SK-N-SH treated with all-trans-retinoic acid at 6 μM for 48 hours (cell line): ENCODE measurements around the gene CTNND1.
A peak's percentile ranks its signal among the peaks of the same experiment; 100 is the strongest.

Experiments used
- ATAC-seq: fragments of 200-7000 bp; cut with Tn5 transposase; 3 replicates; pipeline ENCODE4 v1.9.1; 2020; ENCODE audit warnings: mild to moderate bottlenecking, moderate library complexity
- CSDC2 ChIP-seq: fragments of 250-450 bp; sonication (Bioruptor Pico); IDR thresholded peaks from 2 replicates; pipeline ENCODE4 v1.5.0; 2020; ENCODE audit warnings: mild to moderate bottlenecking, moderate library complexity
- ESRRG ChIP-seq: fragments of 250-450 bp; sonication (Bioruptor Pico); IDR thresholded peaks from 2 replicates; pipeline ENCODE4 v1.6.1; 2021; ENCODE audit warnings: mild to moderate bottlenecking
- GLIS3 ChIP-seq: fragments of 250-450 bp; sonication (Bioruptor Pico); IDR thresholded peaks from 2 replicates; pipeline ENCODE4 v1.5.0; 2020; ENCODE audit warnings: mild to moderate bottlenecking, moderate library complexity
- ISL1 ChIP-seq: fragments of 250-450 bp; sonication (Bioruptor Pico); IDR thresholded peaks from 2 replicates; pipeline ENCODE4 v2.1.2; 2022; ENCODE audit warnings: mild to moderate bottlenecking, moderate library complexity
- PPARA ChIP-seq: fragments of 250-450 bp; sonication (Bioruptor Pico); IDR thresholded peaks from 2 replicates; pipeline ENCODE4 v1.5.0; 2020; ENCODE audit warnings: mild to moderate bottlenecking, borderline replicate concordance
- RARB ChIP-seq: fragments of 250-450 bp; sonication (Bioruptor Pico); IDR thresholded peaks from 2 replicates; pipeline ENCODE4 v1.8.0; 2021; ENCODE audit warnings: mild to moderate bottlenecking, moderate library complexity
- SNAI2 ChIP-seq: fragments of 250-450 bp; sonication (Bioruptor Pico); IDR thresholded peaks from 2 replicates; pipeline ENCODE4 v1.5.0; 2020; ENCODE audit warnings: mild to moderate bottlenecking, moderate library complexity
- TCF4 ChIP-seq: fragments of 250-450 bp; sonication (Bioruptor Pico); IDR thresholded peaks from 2 replicates; pipeline ENCODE4 v1.8.0; 2021; ENCODE audit warnings: mild to moderate bottlenecking, moderate library complexity, borderline replicate concordance
- TOX ChIP-seq: fragments of 250-450 bp; sonication (Bioruptor Pico); IDR thresholded peaks from 2 replicates; pipeline ENCODE4 v1.8.0; 2021; ENCODE audit warnings: mild to moderate bottlenecking, moderate library complexity, borderline replicate concordance
- ZC3H10 ChIP-seq: fragments of 250-450 bp; sonication (Bioruptor Pico); IDR thresholded peaks from 2 replicates; pipeline ENCODE4 v1.5.1; 2021; ENCODE audit warnings: mild to moderate bottlenecking, moderate library complexity
- ZFP30 ChIP-seq: fragments of 450-650 bp; formaldehyde crosslinking; IDR thresholded peaks from 2 replicates; pipeline ENCODE4 v1.5.0; 2022; ENCODE audit warnings: mild to moderate bottlenecking, moderate library complexity
- ZNF565 ChIP-seq: fragments of 450-650 bp; formaldehyde crosslinking; conservative IDR thresholded peaks from 2 replicates; pipeline ENCODE4 v1.5.0; 2020; ENCODE audit warnings: low read depth, mild to moderate bottlenecking, moderate library complexity
- ZNF70 ChIP-seq: fragments of 450-650 bp; formaldehyde crosslinking; IDR thresholded peaks from 2 replicates; pipeline ENCODE4 v1.5.0; 2020; ENCODE audit warnings: mild to moderate bottlenecking, moderate library complexity
- ZNF8 ChIP-seq: fragments of 450-650 bp; formaldehyde crosslinking; IDR thresholded peaks from 2 replicates; pipeline ENCODE4 v1.5.0; 2020; ENCODE audit warnings: mild to moderate bottlenecking, moderate library complexity
- TF ChIP-seq, protein P1 (sequence below): fragments of 250-450 bp; sonication (Bioruptor Pico); IDR thresholded peaks from 2 replicates; pipeline ENCODE4 v1.5.1; 2021; ENCODE audit warnings: mild to moderate bottlenecking, moderate library complexity
- TF ChIP-seq, protein P2 (sequence below): fragments of 250-450 bp; sonication (Bioruptor Pico); IDR thresholded peaks from 2 replicates; pipeline ENCODE4 v1.8.0; 2021; ENCODE audit warnings: low read depth, mild to moderate bottlenecking, moderate library complexity, borderline replicate concordance
- TF ChIP-seq, protein P3 (sequence below): fragments of 250-450 bp; sonication (Bioruptor Pico); IDR thresholded peaks from 2 replicates; pipeline ENCODE4 v1.5.0; 2020; ENCODE audit warnings: mild to moderate bottlenecking, moderate library complexity
- TF ChIP-seq, protein P4 (sequence below): fragments of 250-450 bp; sonication (Bioruptor Pico); IDR thresholded peaks from 2 replicates; pipeline ENCODE4 v1.8.0; 2020; ENCODE audit warnings: mild to moderate bottlenecking, moderate library complexity, borderline replicate concordance
- TF ChIP-seq, protein P5 (sequence below): fragments of 250-450 bp; sonication (Bioruptor Pico); IDR thresholded peaks from 2 replicates; pipeline ENCODE4 v1.5.1; 2020; ENCODE audit warnings: low read depth, mild to moderate bottlenecking, moderate library complexity

Gene CTNND1

DNA sequence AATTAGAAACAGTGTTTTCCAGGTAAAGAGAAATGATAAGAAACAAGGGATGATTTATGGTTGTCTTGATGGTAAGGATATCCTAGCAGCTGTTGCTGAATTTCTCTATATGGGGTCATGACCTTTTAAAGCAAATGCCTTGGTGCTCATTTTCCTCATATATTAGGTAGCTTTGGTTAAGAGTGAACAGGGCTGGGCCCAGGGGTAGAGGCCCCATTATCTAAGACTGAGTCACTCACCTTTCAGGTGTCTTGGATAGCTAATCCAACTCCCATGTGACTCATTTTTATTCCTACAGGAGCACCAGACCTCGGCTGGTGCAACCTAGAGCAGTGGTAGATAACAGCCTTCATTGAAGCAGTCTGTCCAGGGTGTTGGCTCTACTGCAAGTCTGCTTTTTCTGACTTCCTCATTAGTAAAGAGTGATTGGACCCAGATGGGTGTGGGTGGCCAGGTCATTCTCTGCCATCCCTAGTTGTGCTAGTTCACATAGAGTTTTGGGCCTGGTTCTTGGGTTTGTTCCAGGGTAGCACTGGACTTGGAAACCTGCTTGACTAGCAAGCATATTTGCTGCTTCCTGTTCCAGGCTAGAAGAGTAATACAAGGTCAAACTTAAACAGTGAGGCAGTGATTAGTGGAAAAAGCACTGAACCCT, 37.4 kb downstream of the CTNND1 start:
- peak; percentile 71 for ATAC-seq

DNA sequence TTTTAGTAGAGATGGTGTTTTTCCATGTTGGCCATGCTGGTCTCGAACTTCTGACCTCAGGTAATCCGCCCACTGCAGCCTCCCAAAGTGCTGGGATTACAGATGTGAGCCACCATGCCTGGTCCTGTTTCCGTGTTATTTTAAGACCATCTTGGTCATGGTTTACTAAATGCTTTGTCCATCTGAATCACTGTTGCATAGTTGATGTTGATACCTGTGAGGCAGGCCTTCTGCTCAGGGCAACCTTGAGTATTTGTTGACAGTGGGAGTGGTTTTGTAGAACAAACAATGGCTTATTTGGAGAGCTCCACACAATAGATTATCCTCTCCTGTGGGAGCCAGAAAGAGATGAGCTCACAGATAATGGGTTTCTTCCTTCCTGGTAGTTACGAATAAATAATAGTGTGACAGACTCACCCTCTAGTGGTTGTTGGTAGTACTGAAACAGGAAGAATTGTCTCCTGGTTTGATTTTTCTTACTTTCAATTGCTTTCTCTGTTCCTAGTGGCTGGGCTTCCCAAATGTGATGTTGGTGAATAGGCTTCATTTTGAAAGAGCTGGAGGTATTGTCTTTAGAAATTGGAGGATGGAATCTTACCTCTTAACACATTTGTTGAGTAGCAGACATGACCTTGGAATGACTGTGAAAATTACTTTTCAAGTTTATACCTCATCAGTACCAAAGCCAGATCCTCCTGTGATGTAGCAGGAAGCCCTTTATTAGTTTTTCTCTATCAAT, 39.0 kb downstream of the CTNND1 start:
- TF ChIP-seq, protein P1, sequence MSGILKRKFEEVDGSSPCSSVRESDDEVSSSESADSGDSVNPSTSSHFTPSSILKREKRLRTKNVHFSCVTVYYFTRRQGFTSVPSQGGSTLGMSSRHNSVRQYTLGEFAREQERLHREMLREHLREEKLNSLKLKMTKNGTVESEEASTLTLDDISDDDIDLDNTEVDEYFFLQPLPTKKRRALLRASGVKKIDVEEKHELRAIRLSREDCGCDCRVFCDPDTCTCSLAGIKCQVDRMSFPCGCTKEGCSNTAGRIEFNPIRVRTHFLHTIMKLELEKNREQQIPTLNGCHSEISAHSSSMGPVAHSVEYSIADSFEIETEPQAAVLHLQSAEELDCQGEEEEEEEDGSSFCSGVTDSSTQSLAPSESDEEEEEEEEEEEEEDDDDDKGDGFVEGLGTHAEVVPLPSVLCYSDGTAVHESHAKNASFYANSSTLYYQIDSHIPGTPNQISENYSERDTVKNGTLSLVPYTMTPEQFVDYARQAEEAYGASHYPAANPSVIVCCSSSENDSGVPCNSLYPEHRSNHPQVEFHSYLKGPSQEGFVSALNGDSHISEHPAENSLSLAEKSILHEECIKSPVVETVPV (CRISPR knock-in tag) = no peak
- no peak for TF ChIP-seq SNAI2 (CRISPR knock-in tag)
- TF ChIP-seq, protein P2, sequence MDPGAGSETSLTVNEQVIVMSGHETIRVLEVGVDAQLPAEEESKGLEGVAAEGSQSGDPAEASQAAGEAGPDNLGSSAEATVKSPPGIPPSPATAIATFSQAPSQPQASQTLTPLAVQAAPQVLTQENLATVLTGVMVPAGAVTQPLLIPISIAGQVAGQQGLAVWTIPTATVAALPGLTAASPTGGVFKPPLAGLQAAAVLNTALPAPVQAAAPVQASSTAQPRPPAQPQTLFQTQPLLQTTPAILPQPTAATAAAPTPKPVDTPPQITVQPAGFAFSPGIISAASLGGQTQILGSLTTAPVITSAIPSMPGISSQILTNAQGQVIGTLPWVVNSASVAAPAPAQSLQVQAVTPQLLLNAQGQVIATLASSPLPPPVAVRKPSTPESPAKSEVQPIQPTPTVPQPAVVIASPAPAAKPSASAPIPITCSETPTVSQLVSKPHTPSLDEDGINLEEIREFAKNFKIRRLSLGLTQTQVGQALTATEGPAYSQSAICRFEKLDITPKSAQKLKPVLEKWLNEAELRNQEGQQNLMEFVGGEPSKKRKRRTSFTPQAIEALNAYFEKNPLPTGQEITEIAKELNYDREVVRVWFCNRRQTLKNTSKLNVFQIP (CRISPR knock-in tag) = no peak
- TF ChIP-seq PPARA = no peak
- no peak for TF ChIP-seq TOX
- no peak for TF ChIP-seq RARB
- TF ChIP-seq, protein P3, sequence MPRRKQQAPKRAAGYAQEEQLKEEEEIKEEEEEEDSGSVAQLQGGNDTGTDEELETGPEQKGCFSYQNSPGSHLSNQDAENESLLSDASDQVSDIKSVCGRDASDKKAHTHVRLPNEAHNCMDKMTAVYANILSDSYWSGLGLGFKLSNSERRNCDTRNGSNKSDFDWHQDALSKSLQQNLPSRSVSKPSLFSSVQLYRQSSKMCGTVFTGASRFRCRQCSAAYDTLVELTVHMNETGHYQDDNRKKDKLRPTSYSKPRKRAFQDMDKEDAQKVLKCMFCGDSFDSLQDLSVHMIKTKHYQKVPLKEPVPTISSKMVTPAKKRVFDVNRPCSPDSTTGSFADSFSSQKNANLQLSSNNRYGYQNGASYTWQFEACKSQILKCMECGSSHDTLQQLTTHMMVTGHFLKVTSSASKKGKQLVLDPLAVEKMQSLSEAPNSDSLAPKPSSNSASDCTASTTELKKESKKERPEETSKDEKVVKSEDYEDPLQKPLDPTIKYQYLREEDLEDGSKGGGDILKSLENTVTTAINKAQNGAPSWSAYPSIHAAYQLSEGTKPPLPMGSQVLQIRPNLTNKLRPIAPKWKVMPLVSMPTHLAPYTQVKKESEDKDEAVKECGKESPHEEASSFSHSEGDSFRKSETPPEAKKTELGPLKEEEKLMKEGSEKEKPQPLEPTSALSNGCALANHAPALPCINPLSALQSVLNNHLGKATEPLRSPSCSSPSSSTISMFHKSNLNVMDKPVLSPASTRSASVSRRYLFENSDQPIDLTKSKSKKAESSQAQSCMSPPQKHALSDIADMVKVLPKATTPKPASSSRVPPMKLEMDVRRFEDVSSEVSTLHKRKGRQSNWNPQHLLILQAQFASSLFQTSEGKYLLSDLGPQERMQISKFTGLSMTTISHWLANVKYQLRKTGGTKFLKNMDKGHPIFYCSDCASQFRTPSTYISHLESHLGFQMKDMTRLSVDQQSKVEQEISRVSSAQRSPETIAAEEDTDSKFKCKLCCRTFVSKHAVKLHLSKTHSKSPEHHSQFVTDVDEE (CRISPR knock-in tag) = 0 out of 2 replicates have a peak, but pooled peaks have one; percentile 13
- peak; percentile 89 for ATAC-seq

More for the DNA sequence above, 37.4 kb downstream of the CTNND1 start:
- TF ChIP-seq GLIS3 (CRISPR knock-in tag) (no peak), ESRRG (no peak), TCF4 (no peak), ISL1 (CRISPR knock-in tag) (no peak), CSDC2 (CRISPR knock-in tag) (no peak), ZC3H10 (no peak)

DNA sequence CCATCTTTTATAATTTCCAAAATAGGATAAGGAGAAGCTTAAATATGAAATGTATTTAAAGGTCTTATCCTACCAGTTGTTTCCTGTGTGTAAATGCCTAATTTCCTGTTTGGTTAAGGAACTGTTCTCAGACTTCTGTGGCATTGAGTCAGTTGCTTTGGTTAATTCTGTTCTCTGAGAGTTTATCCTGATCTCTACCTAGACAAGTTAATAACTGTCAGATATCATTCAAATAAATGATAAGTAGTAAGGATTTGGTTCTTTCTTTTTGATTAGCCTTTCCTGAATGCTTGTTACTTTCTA, 39.5 kb downstream of the CTNND1 start:
- no peak for TF ChIP-seq ESRRG
- no peak for TF ChIP-seq TCF4
- no peak for TF ChIP-seq ZFP30 (CRISPR knock-in tag)
- TF ChIP-seq ISL1 (CRISPR knock-in tag) = no peak
- TF ChIP-seq, protein P3 (CRISPR knock-in tag) = no peak
- TF ChIP-seq CSDC2 (CRISPR knock-in tag) = no peak
- TF ChIP-seq ZC3H10 = no peak
- TF ChIP-seq, protein P2 (CRISPR knock-in tag) = no peak
- no peak for TF ChIP-seq RARB
- TF ChIP-seq ZNF70 (CRISPR knock-in tag) = no peak
- TF ChIP-seq ZNF8 (CRISPR knock-in tag) = no peak
- TF ChIP-seq, protein P4, sequence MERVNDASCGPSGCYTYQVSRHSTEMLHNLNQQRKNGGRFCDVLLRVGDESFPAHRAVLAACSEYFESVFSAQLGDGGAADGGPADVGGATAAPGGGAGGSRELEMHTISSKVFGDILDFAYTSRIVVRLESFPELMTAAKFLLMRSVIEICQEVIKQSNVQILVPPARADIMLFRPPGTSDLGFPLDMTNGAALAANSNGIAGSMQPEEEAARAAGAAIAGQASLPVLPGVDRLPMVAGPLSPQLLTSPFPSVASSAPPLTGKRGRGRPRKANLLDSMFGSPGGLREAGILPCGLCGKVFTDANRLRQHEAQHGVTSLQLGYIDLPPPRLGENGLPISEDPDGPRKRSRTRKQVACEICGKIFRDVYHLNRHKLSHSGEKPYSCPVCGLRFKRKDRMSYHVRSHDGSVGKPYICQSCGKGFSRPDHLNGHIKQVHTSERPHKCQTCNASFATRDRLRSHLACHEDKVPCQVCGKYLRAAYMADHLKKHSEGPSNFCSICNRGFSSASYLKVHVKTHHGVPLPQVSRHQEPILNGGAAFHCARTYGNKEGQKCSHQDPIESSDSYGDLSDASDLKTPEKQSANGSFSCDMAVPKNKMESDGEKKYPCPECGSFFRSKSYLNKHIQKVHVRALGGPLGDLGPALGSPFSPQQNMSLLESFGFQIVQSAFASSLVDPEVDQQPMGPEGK (CRISPR knock-in tag) = no peak
- TF ChIP-seq ZNF565 (CRISPR knock-in tag) = no peak
- no peak for TF ChIP-seq TOX
- TF ChIP-seq, protein P5, sequence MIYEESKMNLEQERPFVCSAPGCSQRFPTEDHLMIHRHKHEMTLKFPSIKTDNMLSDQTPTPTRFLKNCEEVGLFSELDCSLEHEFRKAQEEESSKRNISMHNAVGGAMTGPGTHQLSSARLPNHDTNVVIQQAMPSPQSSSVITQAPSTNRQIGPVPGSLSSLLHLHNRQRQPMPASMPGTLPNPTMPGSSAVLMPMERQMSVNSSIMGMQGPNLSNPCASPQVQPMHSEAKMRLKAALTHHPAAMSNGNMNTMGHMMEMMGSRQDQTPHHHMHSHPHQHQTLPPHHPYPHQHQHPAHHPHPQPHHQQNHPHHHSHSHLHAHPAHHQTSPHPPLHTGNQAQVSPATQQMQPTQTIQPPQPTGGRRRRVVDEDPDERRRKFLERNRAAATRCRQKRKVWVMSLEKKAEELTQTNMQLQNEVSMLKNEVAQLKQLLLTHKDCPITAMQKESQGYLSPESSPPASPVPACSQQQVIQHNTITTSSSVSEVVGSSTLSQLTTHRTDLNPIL (CRISPR knock-in tag) = no peak
- no peak for ATAC-seq
